ENCODE data around the gene JAK1. TPM values are rescaled to one million over a fixed set of nuclear protein-coding genes. Genes with fewer than 3 reads are reported as not detected.

The JAK1 gene
- total and polyA plus RNA-seq, 9 of the 15 experiments (the other 6 are each of a cell fraction or from before 2014, with no cell fraction given), result 9.7 to 44.1 (median 42.5) TPM

DNA sequence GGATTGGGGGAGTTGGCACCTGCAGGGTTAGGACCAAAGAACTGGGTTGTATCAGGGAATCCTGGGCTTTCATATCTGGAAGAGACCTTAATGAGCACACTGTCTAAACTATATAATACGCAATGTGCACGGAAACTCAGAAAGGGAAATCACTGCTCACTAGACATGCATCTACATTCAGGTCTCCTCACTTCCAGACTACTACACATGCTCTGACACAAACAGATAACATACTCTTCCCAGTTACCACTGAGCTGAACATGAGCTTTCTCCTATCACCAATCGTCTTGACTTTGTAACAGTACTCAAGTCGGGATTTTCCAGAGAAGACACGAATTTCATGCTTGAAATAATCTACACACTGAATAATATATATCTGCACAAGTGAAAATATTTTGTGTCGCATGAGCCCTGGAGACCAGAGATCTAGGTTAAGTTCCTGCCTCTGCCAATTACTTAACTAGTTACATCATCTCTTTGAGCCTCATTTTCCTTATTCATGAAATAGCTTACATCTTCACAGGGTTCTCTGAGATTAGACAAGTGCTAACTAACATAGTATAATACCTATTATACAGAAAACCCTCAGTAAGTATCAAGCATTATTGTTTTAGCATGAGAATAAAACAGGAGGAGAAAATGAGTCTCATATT, 101.1 kb downstream of the JAK1 start:
- intact Hi-C loops (cut with micrococcal nuclease), result no loop called here
- Histone ChIP-seq H3K4me1 (replicated peaks in 1 of 2; ENCODE audit: control insufficient read depth in 2 of 2, insufficient read depth in 2 of 2, low read length in 2 of 2) (peaks cover 7 to 22% of the 10 kb centered on the region in 2 experiments), H3K4me3 (no peak overlapping the region), H3K4me2 (ENCODE audit: insufficient read depth, low read length) (peak overlapping the region; percentile 36; the same call in 1 of the 2 replicates), H2AFZ (ENCODE audit: low read depth, low read length) (no peak overlapping the region), H4K20me1 (replicated peaks; ENCODE audit: control insufficient read depth, insufficient read depth, low read length) (no peaks in the 10 kb centered on the region), H3K9me1 (ENCODE audit: control insufficient read depth, insufficient read depth, low read length) (peaks cover 3% of the 10 kb centered on the region), H3K9ac (ENCODE audit: insufficient read depth in 1 of 2, low read depth in 2 of 2, low read length in 2 of 2) (peak overlapping the region in 1 of 2 experiments; percentile 65; a peak in 1 of 4 replicates), H3K27ac (ENCODE audit: extremely low read depth, low read depth, low read length) (peak overlapping the region; percentile 87), H3K9me3 (replicated peaks; ENCODE audit: control insufficient read depth, insufficient read depth, low read depth, low read length) (no peaks in the 10 kb centered on the region; the same call in 1 of the 2 replicates), H3K27me3 (ENCODE audit: control insufficient read depth in 2 of 2, insufficient read depth in 2 of 2, low read length in 2 of 2) (no peaks in the 10 kb centered on the region), H3K36me3 (ENCODE audit: control insufficient read depth, insufficient read depth, low read length) (peaks cover 44% of the 10 kb centered on the region), H3K79me2 (ENCODE audit: control insufficient read depth, insufficient read depth, low read length) (0 out of 3 replicates have a peak, but pooled peaks cover 3% of the 10 kb centered on the region)
- peak in 2 of 4 experiments; percentile 22 to 51 for DNase-seq (ENCODE audit: extremely low read depth in 1 of 4, low spot score in 3 of 4)
- peak; percentile 63 for FAIRE-seq
- 18% methylated on average over 6 of the region's 6 CpGs for WGBS (ENCODE audit: insufficient coverage, low coverage, missing lambda C conversion rate)
- in situ Hi-C loops (cut with MboI), result no loop called here
- POLR2A ChIA-PET, result interaction anchor here (0.6 to 1.3 kb wide), 4 partner anchors 12 to 100 kb away, joined by 3 to 4 read pairs (median 4); no protein-coding TSS in a partner anchor
- CTCF ChIA-PET (ENCODE audit: low intra/inter-chr PET ratio), result no interaction called here
- no TSS peak for BruUV-seq (replicated peaks)
- ATAC-seq, result peak; percentile 64
- TF ChIP-seq TAL1 (IDR thresholded peaks at IDR 0.05), result peak; percentile 28; the same call in 1 of the 2 replicates
- TF ChIP-seq HDAC1 (IDR thresholded peaks at IDR 0.05), result peak in 1 of 2 experiments; percentile 54; a peak in 1 of 4 replicates
- no peak for TF ChIP-seq ARHGAP35 (IDR thresholded peaks at IDR 0.05; ENCODE audit: partially characterized antibody)
- no peak for TF ChIP-seq GABPA (tag; conservative IDR thresholded peaks at IDR 0.05; ENCODE audit: low read depth)
- no peak for TF ChIP-seq POLR2AphosphoS5 (IDR thresholded peaks at IDR 0.05; ENCODE audit: control insufficient read depth, insufficient read depth, low read depth, low read length)
- TF ChIP-seq BHLHE40 (IDR thresholded peaks at IDR 0.05; ENCODE audit: low read length), result 0 out of 2 replicates have a peak, but pooled peaks have one; percentile 10
- TF ChIP-seq ZNF695 (CRISPR knock-in tag; IDR thresholded peaks at IDR 0.05), result no peak
- TF ChIP-seq SRSF1 (IDR thresholded peaks at IDR 0.05; ENCODE audit: low read depth, low read length), result no peak
- 0 out of 2 replicates have a peak, but pooled peaks have one; percentile 17 for TF ChIP-seq EP400 (IDR thresholded peaks at IDR 0.05)
- TF ChIP-seq, protein P1, sequence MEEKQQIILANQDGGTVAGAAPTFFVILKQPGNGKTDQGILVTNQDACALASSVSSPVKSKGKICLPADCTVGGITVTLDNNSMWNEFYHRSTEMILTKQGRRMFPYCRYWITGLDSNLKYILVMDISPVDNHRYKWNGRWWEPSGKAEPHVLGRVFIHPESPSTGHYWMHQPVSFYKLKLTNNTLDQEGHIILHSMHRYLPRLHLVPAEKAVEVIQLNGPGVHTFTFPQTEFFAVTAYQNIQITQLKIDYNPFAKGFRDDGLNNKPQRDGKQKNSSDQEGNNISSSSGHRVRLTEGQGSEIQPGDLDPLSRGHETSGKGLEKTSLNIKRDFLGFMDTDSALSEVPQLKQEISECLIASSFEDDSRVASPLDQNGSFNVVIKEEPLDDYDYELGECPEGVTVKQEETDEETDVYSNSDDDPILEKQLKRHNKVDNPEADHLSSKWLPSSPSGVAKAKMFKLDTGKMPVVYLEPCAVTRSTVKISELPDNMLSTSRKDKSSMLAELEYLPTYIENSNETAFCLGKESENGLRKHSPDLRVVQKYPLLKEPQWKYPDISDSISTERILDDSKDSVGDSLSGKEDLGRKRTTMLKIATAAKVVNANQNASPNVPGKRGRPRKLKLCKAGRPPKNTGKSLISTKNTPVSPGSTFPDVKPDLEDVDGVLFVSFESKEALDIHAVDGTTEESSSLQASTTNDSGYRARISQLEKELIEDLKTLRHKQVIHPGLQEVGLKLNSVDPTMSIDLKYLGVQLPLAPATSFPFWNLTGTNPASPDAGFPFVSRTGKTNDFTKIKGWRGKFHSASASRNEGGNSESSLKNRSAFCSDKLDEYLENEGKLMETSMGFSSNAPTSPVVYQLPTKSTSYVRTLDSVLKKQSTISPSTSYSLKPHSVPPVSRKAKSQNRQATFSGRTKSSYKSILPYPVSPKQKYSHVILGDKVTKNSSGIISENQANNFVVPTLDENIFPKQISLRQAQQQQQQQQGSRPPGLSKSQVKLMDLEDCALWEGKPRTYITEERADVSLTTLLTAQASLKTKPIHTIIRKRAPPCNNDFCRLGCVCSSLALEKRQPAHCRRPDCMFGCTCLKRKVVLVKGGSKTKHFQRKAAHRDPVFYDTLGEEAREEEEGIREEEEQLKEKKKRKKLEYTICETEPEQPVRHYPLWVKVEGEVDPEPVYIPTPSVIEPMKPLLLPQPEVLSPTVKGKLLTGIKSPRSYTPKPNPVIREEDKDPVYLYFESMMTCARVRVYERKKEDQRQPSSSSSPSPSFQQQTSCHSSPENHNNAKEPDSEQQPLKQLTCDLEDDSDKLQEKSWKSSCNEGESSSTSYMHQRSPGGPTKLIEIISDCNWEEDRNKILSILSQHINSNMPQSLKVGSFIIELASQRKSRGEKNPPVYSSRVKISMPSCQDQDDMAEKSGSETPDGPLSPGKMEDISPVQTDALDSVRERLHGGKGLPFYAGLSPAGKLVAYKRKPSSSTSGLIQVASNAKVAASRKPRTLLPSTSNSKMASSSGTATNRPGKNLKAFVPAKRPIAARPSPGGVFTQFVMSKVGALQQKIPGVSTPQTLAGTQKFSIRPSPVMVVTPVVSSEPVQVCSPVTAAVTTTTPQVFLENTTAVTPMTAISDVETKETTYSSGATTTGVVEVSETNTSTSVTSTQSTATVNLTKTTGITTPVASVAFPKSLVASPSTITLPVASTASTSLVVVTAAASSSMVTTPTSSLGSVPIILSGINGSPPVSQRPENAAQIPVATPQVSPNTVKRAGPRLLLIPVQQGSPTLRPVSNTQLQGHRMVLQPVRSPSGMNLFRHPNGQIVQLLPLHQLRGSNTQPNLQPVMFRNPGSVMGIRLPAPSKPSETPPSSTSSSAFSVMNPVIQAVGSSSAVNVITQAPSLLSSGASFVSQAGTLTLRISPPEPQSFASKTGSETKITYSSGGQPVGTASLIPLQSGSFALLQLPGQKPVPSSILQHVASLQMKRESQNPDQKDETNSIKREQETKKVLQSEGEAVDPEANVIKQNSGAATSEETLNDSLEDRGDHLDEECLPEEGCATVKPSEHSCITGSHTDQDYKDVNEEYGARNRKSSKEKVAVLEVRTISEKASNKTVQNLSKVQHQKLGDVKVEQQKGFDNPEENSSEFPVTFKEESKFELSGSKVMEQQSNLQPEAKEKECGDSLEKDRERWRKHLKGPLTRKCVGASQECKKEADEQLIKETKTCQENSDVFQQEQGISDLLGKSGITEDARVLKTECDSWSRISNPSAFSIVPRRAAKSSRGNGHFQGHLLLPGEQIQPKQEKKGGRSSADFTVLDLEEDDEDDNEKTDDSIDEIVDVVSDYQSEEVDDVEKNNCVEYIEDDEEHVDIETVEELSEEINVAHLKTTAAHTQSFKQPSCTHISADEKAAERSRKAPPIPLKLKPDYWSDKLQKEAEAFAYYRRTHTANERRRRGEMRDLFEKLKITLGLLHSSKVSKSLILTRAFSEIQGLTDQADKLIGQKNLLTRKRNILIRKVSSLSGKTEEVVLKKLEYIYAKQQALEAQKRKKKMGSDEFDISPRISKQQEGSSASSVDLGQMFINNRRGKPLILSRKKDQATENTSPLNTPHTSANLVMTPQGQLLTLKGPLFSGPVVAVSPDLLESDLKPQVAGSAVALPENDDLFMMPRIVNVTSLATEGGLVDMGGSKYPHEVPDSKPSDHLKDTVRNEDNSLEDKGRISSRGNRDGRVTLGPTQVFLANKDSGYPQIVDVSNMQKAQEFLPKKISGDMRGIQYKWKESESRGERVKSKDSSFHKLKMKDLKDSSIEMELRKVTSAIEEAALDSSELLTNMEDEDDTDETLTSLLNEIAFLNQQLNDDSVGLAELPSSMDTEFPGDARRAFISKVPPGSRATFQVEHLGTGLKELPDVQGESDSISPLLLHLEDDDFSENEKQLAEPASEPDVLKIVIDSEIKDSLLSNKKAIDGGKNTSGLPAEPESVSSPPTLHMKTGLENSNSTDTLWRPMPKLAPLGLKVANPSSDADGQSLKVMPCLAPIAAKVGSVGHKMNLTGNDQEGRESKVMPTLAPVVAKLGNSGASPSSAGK (IDR thresholded peaks at IDR 0.05), result 0 out of 2 replicates have a peak, but pooled peaks have one; percentile 12
- no peak for TF ChIP-seq ZKSCAN1 (IDR thresholded peaks at IDR 0.05; ENCODE audit: low read depth, low read length)

Measured in K562 (cell line).